IPS-20b (cell line): ENCODE data around the gene AFF3.

Source experiments
- H3K27ac ChIP-seq: one replicate; pipeline ENCODE4 v1.5.1; 2013; ENCODE audit warnings: low read length
- H3K27me3 ChIP-seq: 2 replicates; pipeline ENCODE4 v1.6.1; 2013; ENCODE audit warnings: mild to moderate bottlenecking, low read length, inconsistent platforms; ENCODE audit not compliant: insufficient read depth
- H3K36me3 ChIP-seq: 2 replicates; pipeline ENCODE4 v1.6.1; 2013; ENCODE audit warnings: low read depth, mild to moderate bottlenecking, inconsistent platforms, low read length, moderate library complexity; ENCODE audit not compliant: insufficient read depth
- H3K4me1 ChIP-seq: 2 replicates; pipeline ENCODE4 v1.6.1; 2013; ENCODE audit warnings: mild to moderate bottlenecking, control low read depth, inconsistent platforms, low read length, moderate library complexity; ENCODE audit not compliant: insufficient read depth
- H3K4me3 ChIP-seq: 2 replicates; pipeline ENCODE4 v1.5.1; 2013; ENCODE audit warnings: mild to moderate bottlenecking, low read length, inconsistent platforms
- H3K9ac ChIP-seq: 2 replicates; pipeline ENCODE4 v1.6.1; 2013; ENCODE audit warnings: low read depth, mild to moderate bottlenecking, inconsistent platforms, low read length, moderate library complexity
- H3K9me3 ChIP-seq: 2 replicates; pipeline ENCODE4 v1.6.1; 2013; ENCODE audit warnings: mild to moderate bottlenecking, low read depth, low read length, inconsistent platforms; ENCODE audit not compliant: insufficient read depth

The AFF3 gene

GRCh38 chr2:99688699-99689098 is 453.7 kb downstream of the AFF3 start:
- H3K27ac ChIP-seq, result no peak overlapping the region
- no peak overlapping the region for H3K9ac ChIP-seq
- no peaks in the 10 kb centered on the region for H3K4me1 ChIP-seq
- H3K4me3 ChIP-seq, result no peak overlapping the region
- no peaks in the 10 kb centered on the region for H3K9me3 ChIP-seq
- H3K27me3 ChIP-seq, result no peaks in the 10 kb centered on the region
- no peaks in the 10 kb centered on the region for H3K36me3 ChIP-seq

GRCh38 chr2:99682275-99683060 is 459.9 kb downstream of the AFF3 start:
- Histone ChIP-seq H3K36me3 (no peaks in the 10 kb centered on the region), H3K4me1 (no peaks in the 10 kb centered on the region), H3K27me3 (no peaks in the 10 kb centered on the region), H3K9me3 (no peaks in the 10 kb centered on the region), H3K9ac (no peak overlapping the region), H3K27ac (no peak overlapping the region), H3K4me3 (no peak overlapping the region)

DNA sequence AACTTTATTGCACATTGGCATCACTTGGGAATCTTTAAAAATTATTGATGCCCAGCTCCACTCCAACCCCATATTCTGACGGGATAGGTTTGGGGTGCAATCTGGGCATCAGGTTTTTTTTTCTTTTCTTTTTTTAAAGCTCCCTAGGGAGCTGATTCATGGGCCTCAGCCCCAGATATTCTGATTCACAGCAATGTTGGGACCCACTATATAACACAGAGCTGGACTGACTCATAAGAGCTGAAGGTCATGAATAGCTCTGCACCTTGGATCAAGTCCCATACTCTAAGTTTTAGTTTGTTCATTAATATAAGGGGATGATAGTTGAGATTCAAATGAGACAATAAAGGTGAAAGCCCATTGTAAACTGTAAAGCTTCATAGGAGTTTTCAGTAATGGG is 461.4 kb downstream of the AFF3 start:
- no peak overlapping the region for H3K27ac ChIP-seq
- H3K36me3 ChIP-seq, result no peaks in the 10 kb centered on the region
- H3K9ac ChIP-seq, result no peak overlapping the region
- H3K9me3 ChIP-seq, result no peaks in the 10 kb centered on the region
- no peaks in the 10 kb centered on the region for H3K27me3 ChIP-seq
- no peaks in the 10 kb centered on the region for H3K4me1 ChIP-seq
- no peak overlapping the region for H3K4me3 ChIP-seq

DNA sequence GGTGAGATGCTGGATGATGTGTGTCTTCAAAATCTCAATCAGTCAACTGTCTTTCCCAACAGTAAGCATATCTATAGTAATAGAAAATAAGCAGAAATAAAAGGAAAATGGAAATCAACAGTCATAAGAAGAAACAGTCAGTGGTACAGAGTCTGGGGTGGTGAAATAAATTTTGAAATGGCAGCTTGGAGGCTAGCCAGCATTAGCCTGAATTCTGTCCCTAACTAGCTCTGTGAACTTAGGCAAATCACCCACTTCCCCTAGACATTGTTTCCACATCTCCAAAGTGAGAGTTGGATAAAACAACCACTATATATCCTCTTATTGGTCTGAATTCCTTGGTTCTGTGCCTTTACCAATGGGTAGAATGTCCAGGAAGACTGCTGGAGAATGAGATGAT is 462.9 kb downstream of the AFF3 start:
- Histone ChIP-seq H3K27me3 (no peaks in the 10 kb centered on the region), H3K36me3 (no peaks in the 10 kb centered on the region), H3K9ac (no peak overlapping the region), H3K4me3 (no peak overlapping the region), H3K27ac (no peak overlapping the region), H3K9me3 (no peaks in the 10 kb centered on the region), H3K4me1 (no peaks in the 10 kb centered on the region)

DNA sequence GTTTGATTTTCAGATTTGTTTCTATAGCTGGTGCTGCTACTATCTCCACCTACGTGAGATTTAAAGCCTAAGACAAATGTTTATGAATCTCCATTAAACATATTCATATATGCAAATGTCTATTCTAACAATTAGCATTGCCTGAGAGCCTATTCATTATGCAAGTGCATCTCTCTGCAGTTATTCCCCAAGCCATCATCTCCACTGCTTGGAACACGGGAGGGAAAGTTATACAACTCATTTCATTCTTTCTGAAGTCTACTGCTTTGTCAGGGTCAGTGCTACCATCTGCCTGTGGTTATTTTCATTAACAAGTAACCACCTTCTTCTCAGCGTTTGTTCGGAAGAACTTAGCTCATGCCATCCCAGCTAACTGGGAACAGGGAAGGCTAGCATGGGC is 463.8 kb downstream of the AFF3 start:
- H3K9ac ChIP-seq, result no peak overlapping the region
- H3K27ac ChIP-seq, result no peak overlapping the region
- H3K36me3 ChIP-seq, result no peaks in the 10 kb centered on the region
- no peaks in the 10 kb centered on the region for H3K4me1 ChIP-seq
- no peaks in the 10 kb centered on the region for H3K9me3 ChIP-seq
- no peak overlapping the region for H3K4me3 ChIP-seq
- no peaks in the 10 kb centered on the region for H3K27me3 ChIP-seq

DNA sequence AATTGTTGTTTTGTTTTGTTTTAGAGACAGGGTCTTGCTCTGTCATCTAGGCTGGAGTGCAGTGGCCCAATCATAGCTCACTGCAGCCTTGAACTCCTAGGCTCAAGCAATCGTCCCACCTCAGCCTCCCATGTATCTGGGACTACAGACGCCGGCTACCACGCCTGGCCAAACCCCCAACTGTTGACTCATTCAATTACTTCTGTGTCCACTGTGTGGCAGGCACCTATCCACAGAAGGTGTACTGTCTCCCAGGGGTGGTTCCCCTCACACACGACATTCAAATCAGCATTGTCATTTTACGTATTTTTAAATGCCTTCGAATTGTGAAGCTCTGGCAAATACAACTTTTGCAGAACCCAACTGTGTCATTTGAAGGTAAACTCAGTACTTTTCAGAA is 464.6 kb downstream of the AFF3 start:
- H3K4me1 ChIP-seq, result no peaks in the 10 kb centered on the region
- H3K9me3 ChIP-seq, result no peaks in the 10 kb centered on the region
- H3K9ac ChIP-seq, result no peak overlapping the region
- H3K4me3 ChIP-seq, result no peak overlapping the region
- H3K27ac ChIP-seq, result no peak overlapping the region
- no peaks in the 10 kb centered on the region for H3K27me3 ChIP-seq
- H3K36me3 ChIP-seq, result no peaks in the 10 kb centered on the region

DNA sequence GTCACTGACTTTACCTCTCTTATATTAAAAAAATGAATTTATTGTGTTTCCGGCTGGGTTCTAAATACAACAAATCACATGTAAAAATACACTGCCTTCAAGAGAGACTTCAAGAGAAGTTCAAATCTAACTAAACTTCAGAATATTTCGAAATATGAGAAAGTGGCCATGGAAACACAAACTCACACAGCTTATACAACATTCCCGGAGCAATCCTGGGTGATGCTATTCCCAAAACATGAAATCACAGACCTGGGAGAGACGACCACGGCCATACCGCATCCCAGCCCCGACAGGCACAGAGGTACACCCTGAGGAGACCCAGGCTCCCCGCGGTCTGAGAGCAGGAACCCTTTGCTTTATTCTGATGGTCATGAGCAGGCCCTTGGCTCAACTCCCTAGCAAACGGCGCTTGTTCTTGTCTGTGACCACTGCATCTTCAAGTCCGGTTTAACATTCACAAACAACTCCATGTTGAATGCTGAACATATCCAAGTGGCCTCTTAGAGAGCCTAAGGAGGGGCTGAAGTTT is 467.2 kb downstream of the AFF3 start:
- Histone ChIP-seq H3K27me3 (no peaks in the 10 kb centered on the region), H3K36me3 (no peaks in the 10 kb centered on the region), H3K27ac (no peak overlapping the region), H3K9ac (no peak overlapping the region), H3K4me3 (no peak overlapping the region), H3K9me3 (no peaks in the 10 kb centered on the region), H3K4me1 (no peaks in the 10 kb centered on the region)

DNA sequence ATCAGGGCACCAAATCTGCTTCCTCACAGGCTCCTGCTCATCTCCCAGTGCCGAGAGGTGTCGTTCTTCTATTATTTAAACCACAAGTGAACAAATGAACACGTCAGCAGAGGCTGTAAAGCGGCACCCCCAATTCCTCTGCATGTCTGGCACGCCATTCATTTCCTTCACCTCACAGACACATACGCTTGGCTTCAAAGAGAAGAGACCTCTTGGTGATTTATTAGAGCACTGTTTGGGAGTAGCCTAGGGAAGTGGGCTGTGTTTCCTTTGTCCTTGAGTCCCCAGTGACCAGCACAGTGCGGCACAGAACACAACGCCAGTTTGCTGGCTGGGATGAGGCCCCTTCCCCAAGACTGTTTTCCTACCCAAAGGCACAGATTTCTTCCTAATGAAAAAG is 468.3 kb downstream of the AFF3 start:
- Histone ChIP-seq H3K36me3 (no peaks in the 10 kb centered on the region), H3K27me3 (no peaks in the 10 kb centered on the region), H3K4me1 (no peaks in the 10 kb centered on the region), H3K27ac (no peak overlapping the region), H3K9ac (no peak overlapping the region), H3K4me3 (no peak overlapping the region), H3K9me3 (no peaks in the 10 kb centered on the region)

GRCh38 chr2:99672766-99673350 is 469.5 kb downstream of the AFF3 start:
- no peaks in the 10 kb centered on the region for H3K27me3 ChIP-seq
- H3K9ac ChIP-seq, result no peak overlapping the region
- H3K27ac ChIP-seq, result no peak overlapping the region
- no peaks in the 10 kb centered on the region for H3K36me3 ChIP-seq
- no peaks in the 10 kb centered on the region for H3K9me3 ChIP-seq
- no peak overlapping the region for H3K4me3 ChIP-seq
- no peaks in the 10 kb centered on the region for H3K4me1 ChIP-seq

DNA sequence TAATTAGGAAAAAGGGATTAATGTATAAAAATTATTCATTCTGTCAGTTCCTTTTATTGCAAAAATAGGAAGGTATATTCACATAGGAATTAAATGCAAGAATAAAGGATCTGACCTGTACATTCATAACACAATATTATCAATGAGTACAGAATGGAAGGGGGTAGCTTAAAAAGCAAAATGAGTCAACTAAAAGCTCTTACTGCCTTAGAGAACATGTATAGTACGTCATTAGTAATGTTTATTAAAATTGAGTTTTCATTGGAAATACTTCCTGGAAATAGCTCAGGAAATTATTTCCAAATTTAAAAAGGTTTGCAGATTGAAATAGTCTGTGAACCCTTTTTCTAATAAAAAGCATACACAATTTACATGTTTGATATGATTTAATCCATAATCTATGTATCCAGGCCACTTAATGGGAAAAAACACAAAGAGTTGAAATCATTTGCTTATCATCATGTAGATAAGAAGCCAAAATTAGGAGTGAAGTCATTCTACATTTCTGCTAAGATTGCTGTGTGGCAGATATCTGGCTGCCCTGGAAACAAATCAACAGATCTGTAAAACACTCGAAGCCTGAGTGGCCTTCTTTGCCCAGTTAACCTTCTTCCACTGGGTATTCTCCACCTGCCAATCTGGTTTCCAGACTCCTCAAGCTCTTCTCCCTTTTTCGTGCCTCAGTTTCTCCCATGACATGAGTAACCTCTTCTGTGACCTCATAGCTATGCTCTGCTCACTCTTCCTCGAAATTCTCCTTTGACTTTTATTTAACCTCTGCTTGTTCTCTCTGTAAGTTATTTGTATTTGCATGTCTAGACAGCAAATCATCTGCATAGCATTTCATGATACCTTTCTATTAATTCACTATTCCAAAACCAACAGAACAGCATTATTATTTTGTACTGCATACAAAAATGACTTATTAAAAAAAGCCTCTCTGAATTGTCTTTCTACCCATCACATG is 471.3 kb downstream of the AFF3 start:
- Histone ChIP-seq H3K4me3 (no peak overlapping the region), H3K27ac (no peak overlapping the region)

DNA sequence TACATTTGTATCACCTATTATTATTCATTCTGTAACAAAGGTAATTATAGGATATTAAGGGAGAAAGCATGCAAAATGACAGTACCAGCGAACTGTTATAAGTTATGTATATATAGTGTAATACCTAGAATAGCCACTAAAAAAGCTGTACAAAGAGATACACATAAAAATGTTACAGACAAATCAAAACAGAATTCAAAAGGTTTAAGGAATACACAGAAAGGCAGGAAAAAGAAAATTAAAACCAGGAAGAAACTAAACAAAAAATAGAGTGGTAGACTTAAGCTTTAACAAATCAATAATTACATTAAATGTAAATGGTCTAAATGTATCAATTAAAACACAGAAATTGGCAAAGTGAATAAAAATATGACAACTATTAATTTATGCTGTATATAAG is 476.1 kb downstream of the AFF3 start:
- Histone ChIP-seq H3K36me3 (no peaks in the 10 kb centered on the region), H3K9me3 (no peaks in the 10 kb centered on the region), H3K27ac (no peak overlapping the region), H3K27me3 (no peaks in the 10 kb centered on the region), H3K4me3 (no peak overlapping the region), H3K9ac (no peak overlapping the region), H3K4me1 (0 out of 2 replicates have a peak, but pooled peaks cover 3% of the 10 kb centered on the region)

More for the DNA sequence above, 471.3 kb downstream of the AFF3 start:
- Histone ChIP-seq H3K27me3 (no peaks in the 10 kb centered on the region), H3K36me3 (no peaks in the 10 kb centered on the region), H3K4me1 (no peaks in the 10 kb centered on the region), H3K9ac (no peak overlapping the region), H3K9me3 (no peaks in the 10 kb centered on the region)
